GM06990 (cell line): Measurements from ENCODE around the gene ORC3.
A peak's percentile ranks its signal among the peaks of the same experiment; 100 is the strongest.
"Not testable (repeated sequence)": the region's sequence is repeated elsewhere in the genome, so short reads cannot be mapped to it uniquely, and the experiment has no call there.

Experiments used
- DNase-seq: peaks from one replicate; pipeline ENCODE4 v3.0.0-alpha.2; 2011; ENCODE audit not compliant: insufficient read length; ENCODE audit errors: extremely low read depth
- H3K27me3 ChIP-seq: replicated peaks from 2 replicates; pipeline ENCODE4 v1.6.0; 2011; ENCODE audit warnings: low read length; ENCODE audit not compliant: control insufficient read depth, insufficient read depth
- H3K36me3 ChIP-seq: 2 replicates; pipeline ENCODE4 v1.5.1; 2011; ENCODE audit warnings: low read length; ENCODE audit not compliant: control insufficient read depth, insufficient read depth
- H3K4me3 ChIP-seq: replicated peaks from 2 replicates; pipeline ENCODE4 v1.5.1; 2011; ENCODE audit warnings: low read depth, mild to moderate bottlenecking, control low read depth, low read length
- TF ChIP-seq, protein P1 (sequence below): IDR thresholded peaks from 2 replicates; pipeline ENCODE4 v1.5.1; 2011; ENCODE audit warnings: low read length, control low read depth, mild to moderate bottlenecking, inconsistent platforms; ENCODE audit not compliant: insufficient read depth, poor library complexity, severe bottlenecking

The ORC3 gene

DNA sequence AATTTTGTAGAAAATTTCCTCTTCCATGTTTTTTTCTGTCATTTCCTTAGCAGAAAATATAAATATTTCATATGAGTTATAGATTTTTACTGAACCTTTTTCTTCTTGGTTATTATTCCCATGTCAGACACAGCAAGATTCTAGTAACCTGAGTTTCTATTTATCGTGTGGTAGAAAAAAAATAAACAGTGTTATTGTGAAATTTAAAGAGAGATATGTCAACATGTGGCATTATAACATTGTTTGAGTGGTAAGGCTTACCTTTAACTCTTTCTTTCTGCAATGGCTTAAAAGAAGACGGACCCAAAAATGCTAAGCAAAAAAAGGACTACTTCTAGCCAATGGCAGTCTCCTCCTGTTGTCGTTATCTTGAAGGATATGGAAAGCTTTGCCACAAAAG, 18.9 kb downstream of the ORC3 start:
- peaks cover 5% of the 10 kb centered on the region for H3K36me3 ChIP-seq

DNA sequence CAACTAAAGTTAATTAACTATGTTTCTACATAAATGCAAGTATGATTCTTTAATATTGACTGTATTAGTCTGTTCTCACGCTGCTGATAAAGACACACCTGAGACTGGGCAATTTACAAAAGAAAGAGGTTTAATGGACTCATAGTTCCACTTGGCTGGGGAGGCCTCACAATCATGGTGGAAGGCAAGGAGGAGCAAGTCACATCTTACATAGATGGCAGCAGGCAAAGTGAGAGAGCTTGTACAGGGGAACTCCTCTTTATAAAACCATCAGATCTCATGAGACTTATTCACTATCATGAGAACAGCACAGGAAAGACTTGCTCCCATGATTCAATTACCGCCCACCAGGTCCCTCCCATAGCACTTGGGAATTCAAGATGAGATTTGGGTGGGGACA, 23.1 kb downstream of the ORC3 start:
- H3K36me3 ChIP-seq, H3K27me3 ChIP-seq, H3K4me3 ChIP-seq: not testable (repeated sequence)

More for the DNA sequence above, 18.9 kb downstream of the ORC3 start:
- Histone ChIP-seq H3K27me3 (no peaks in the 10 kb centered on the region), H3K4me3 (no peak overlapping the region)
- TF ChIP-seq, protein P1, sequence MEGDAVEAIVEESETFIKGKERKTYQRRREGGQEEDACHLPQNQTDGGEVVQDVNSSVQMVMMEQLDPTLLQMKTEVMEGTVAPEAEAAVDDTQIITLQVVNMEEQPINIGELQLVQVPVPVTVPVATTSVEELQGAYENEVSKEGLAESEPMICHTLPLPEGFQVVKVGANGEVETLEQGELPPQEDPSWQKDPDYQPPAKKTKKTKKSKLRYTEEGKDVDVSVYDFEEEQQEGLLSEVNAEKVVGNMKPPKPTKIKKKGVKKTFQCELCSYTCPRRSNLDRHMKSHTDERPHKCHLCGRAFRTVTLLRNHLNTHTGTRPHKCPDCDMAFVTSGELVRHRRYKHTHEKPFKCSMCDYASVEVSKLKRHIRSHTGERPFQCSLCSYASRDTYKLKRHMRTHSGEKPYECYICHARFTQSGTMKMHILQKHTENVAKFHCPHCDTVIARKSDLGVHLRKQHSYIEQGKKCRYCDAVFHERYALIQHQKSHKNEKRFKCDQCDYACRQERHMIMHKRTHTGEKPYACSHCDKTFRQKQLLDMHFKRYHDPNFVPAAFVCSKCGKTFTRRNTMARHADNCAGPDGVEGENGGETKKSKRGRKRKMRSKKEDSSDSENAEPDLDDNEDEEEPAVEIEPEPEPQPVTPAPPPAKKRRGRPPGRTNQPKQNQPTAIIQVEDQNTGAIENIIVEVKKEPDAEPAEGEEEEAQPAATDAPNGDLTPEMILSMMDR: no peak
- no peak for DNase-seq

DNA sequence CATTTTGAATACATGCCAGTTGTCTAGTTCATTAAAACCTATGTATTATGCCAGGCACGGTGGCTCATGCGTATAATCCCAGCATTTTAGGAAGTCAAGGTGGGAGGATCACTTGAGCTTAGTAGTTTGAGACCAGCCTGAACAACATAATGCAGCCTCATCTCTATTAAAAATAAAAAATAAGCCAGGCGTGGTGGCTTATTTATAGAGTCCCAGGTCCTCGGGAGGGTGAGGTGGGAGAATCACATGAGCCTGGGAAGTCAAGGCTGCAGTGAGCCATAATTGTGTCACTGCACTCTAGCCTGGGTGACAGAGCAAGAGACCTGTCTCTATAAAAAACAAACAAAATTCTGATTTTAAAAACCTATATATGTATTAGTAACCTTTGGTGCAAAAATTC, 27.5 kb downstream of the ORC3 start:
- peaks cover 5% of the 10 kb centered on the region; the same call in 1 of the 2 replicates for H3K36me3 ChIP-seq
- no peaks in the 10 kb centered on the region for H3K27me3 ChIP-seq
- no peak overlapping the region for H3K4me3 ChIP-seq
- no peak for DNase-seq
- TF ChIP-seq, protein P1: no peak

More for the DNA sequence above, 23.1 kb downstream of the ORC3 start:
- DNase-seq: not testable (repeated sequence)

DNA sequence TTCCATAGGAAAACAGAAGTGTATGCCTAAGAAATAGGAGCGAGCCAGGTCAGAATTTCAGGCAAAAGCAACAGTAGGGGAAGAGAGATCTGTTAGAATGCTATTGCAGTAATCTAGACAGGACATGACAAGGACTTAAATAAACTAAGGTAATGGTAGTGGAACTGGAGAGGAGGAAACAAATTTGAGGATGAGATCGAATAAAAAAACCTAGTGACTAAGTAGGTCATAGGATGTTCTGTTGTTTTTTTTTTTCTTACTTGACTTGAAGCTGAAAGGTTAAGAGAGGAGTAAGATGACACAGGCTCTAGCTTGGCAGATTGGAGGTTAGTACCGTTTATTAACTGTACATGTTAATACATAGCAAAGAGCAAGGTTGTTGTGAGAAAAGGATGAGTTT, 28.6 kb downstream of the ORC3 start:
- TF ChIP-seq, protein P1: no peak
- DNase-seq: no peak

DNA sequence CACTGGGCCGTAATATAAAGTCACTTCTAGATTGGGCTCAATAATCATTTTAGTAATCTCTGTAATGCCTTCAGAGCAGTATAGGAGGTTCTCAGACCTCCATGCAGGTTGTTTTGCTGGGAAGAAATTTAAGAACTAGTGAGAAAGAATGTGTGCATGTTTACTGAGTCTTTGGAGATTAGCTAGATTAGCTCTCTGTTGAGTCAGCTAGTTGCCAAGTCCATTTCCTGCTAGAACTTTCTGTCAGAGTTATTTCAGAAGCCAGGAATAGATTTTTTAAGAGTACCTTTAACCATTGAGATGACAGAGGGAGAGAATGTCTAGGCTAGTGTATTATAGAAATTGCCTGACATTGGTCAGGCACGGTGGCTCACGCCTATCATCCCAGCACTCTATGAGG, 33.3 kb downstream of the ORC3 start:
- H3K4me3 ChIP-seq: no peak overlapping the region
- H3K27me3 ChIP-seq: no peaks in the 10 kb centered on the region
- no peak for DNase-seq
- no peaks in the 10 kb centered on the region for H3K36me3 ChIP-seq
- TF ChIP-seq, protein P1: no peak

More for the DNA sequence above, 28.6 kb downstream of the ORC3 start:
- H3K27me3 ChIP-seq: no peaks in the 10 kb centered on the region
- peaks cover 4% of the 10 kb centered on the region; the same call in 1 of the 2 replicates for H3K36me3 ChIP-seq
- H3K4me3 ChIP-seq: no peak overlapping the region

DNA sequence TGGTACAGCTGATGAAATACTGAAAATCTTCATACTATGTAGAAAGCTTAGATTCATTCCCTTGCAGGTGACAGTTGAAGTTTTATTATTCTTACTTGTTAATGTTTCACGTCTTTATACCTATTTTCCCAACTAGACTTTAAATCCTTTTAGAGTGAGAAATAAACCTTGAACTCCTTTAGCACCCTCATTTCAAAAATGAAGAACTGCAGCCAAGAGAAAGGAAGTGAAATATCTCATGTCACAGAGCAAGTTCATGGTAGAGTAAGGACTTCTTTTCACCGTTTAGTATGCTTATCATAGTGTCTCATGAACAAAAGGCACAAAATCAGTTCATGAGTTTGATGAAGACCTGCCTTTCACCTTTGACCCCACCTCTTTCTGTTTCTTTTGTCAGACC, 38.5 kb downstream of the ORC3 start:
- Histone ChIP-seq H3K36me3 (no peaks in the 10 kb centered on the region), H3K4me3 (no peak overlapping the region), H3K27me3 (no peaks in the 10 kb centered on the region)
- TF ChIP-seq, protein P1: no peak
- DNase-seq: peak; percentile 15
